ENCODE results near the gene LSM5.
"Not testable (repeated sequence)": the region's sequence is repeated elsewhere in the genome, so short reads cannot be mapped to it uniquely, and the experiment has no call there.

The LSM5 gene

DNA sequence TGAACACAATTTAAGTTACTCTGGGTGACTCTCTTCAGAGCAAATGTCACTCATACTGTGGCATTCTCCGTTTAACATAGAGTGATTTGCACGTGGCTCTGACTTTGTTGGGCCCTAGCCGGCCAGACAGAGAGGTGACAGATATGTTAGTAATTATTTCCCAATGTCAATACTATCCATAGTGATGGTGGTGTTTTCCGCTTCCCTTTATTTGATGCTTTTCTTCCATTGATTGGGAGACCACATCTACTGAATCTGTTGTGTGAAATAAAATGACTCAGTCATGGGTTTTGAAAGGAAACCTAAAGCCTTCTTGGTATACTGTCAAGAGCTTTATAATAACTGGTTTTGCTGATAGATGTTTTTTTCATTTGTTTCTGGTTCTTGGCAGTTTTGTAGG, 12.5 kb upstream of the LSM5 start:
- ATAC-seq (ENCODE audit: insufficient read depth, low read depth) (no peak), DNase-seq (no peak)
- Histone ChIP-seq H3K79me2 (ENCODE audit: insufficient read depth, low read length) (peaks cover 97% of the 10 kb centered on the region), H3K4me3 (ENCODE audit: low read depth in 1 of 2, low read length in 2 of 2) (no peak overlapping the region), H3K9me3 (ENCODE audit: insufficient read depth, low read length, severe bottlenecking) (peaks cover 2% of the 10 kb centered on the region), H3K36me3 (ENCODE audit: insufficient read depth, low read length) (no peaks in the 10 kb centered on the region), H3K27me3 (ENCODE audit: insufficient read depth, low read length, poor library complexity) (no peaks in the 10 kb centered on the region), H3K4me2 (ENCODE audit: insufficient read depth, low read length) (no peak overlapping the region), H4K20me1 (ENCODE audit: insufficient read depth, low read length) (peaks cover 24% of the 10 kb centered on the region), H3K4me1 (ENCODE audit: insufficient read depth, low read length) (peaks cover 7% of the 10 kb centered on the region), H2AFZ (ENCODE audit: low read depth, low read length) (no peak overlapping the region), H3K27ac (ENCODE audit: low read length) (no peak overlapping the region), H3K9ac (ENCODE audit: low read depth, low read length) (no peak overlapping the region)
- TF ChIP-seq EZH2 (IDR thresholded peaks at IDR 0.05; ENCODE audit: borderline replicate concordance, low read depth, low read length, severe bottlenecking): no peak
- TF ChIP-seq, protein P1, sequence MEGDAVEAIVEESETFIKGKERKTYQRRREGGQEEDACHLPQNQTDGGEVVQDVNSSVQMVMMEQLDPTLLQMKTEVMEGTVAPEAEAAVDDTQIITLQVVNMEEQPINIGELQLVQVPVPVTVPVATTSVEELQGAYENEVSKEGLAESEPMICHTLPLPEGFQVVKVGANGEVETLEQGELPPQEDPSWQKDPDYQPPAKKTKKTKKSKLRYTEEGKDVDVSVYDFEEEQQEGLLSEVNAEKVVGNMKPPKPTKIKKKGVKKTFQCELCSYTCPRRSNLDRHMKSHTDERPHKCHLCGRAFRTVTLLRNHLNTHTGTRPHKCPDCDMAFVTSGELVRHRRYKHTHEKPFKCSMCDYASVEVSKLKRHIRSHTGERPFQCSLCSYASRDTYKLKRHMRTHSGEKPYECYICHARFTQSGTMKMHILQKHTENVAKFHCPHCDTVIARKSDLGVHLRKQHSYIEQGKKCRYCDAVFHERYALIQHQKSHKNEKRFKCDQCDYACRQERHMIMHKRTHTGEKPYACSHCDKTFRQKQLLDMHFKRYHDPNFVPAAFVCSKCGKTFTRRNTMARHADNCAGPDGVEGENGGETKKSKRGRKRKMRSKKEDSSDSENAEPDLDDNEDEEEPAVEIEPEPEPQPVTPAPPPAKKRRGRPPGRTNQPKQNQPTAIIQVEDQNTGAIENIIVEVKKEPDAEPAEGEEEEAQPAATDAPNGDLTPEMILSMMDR (IDR thresholded peaks at IDR 0.05; ENCODE audit: borderline replicate concordance, extremely low read depth, low read length, poor library complexity, severe bottlenecking): no peak

- H3K4me1 ChIP-seq (ENCODE audit: insufficient read depth, low read length): peaks cover 19% of the 10 kb centered on the region
Measured at GRCh38 chr7:32501522-32501921, 11.3 kb upstream of the LSM5 start.

DNA sequence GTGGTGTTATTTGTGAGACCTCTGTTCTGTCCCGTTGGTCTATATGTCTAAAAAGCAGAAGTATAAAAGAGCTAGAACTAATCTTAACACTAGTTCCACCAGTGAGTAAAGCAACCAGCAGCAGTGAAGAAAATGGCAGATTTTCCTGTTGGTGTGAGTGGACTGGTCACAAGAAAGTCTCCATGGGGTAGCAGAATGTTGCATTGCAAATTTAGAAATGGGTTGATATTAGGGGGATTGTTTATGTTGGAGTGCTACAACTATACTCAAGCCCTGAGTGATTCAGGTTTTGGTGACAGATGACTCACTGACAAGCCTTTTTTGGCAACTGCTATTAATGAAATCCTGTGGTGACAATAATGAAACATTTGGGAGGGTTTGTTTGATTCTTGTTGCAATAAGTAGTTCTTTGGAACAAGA, 10.8 kb upstream of the LSM5 start:
- no peak for DNase-seq

More at GRCh38 chr7:32501522-32501921, 11.3 kb upstream of the LSM5 start:
- DNase-seq: no peak
- Histone ChIP-seq H3K27ac (ENCODE audit: low read length) (no peak overlapping the region), H3K79me2 (ENCODE audit: insufficient read depth, low read length) (peaks cover 97% of the 10 kb centered on the region), H3K9ac (ENCODE audit: low read depth, low read length) (no peak overlapping the region), H3K4me2 (ENCODE audit: insufficient read depth, low read length) (0 out of 2 replicates have a peak overlapping the region, but pooled peaks have one; percentile 5), H3K9me3 (ENCODE audit: insufficient read depth, low read length, severe bottlenecking) (no peaks in the 10 kb centered on the region), H4K20me1 (ENCODE audit: insufficient read depth, low read length) (peaks cover 24% of the 10 kb centered on the region), H3K27me3 (ENCODE audit: insufficient read depth, low read length, poor library complexity) (no peaks in the 10 kb centered on the region), H3K36me3 (ENCODE audit: insufficient read depth, low read length) (no peaks in the 10 kb centered on the region), H2AFZ (ENCODE audit: low read depth, low read length) (no peak overlapping the region), H3K4me3 (ENCODE audit: low read depth in 1 of 2, low read length in 2 of 2) (no peak overlapping the region)
- TF ChIP-seq EZH2 (IDR thresholded peaks at IDR 0.05; ENCODE audit: borderline replicate concordance, low read depth, low read length, severe bottlenecking): no peak
- TF ChIP-seq, protein P1 (IDR thresholded peaks at IDR 0.05; ENCODE audit: borderline replicate concordance, extremely low read depth, low read length, poor library complexity, severe bottlenecking): no peak
- no peak for ATAC-seq (ENCODE audit: insufficient read depth, low read depth)

GRCh38 chr7:32500216-32500615, 10.0 kb upstream of the LSM5 start:
- not testable (repeated sequence) for H3K9me3 ChIP-seq (ENCODE audit: insufficient read depth, low read length, severe bottlenecking); H3K27ac ChIP-seq (ENCODE audit: low read length); H3K9ac ChIP-seq (ENCODE audit: low read depth, low read length); H3K27me3 ChIP-seq (ENCODE audit: insufficient read depth, low read length, poor library complexity); H3K36me3 ChIP-seq (ENCODE audit: insufficient read depth, low read length); DNase-seq; H2AFZ ChIP-seq (ENCODE audit: low read depth, low read length); H3K4me2 ChIP-seq (ENCODE audit: insufficient read depth, low read length); H3K4me3 ChIP-seq (ENCODE audit: low read depth in 1 of 2, low read length in 2 of 2); ATAC-seq (ENCODE audit: insufficient read depth, low read depth)
- Histone ChIP-seq H3K79me2 (ENCODE audit: insufficient read depth, low read length) (peaks cover 96% of the 10 kb centered on the region), H4K20me1 (ENCODE audit: insufficient read depth, low read length) (peaks cover 27% of the 10 kb centered on the region), H3K4me1 (ENCODE audit: insufficient read depth, low read length) (peaks cover 25% of the 10 kb centered on the region)

More for the DNA sequence above, 10.8 kb upstream of the LSM5 start:
- Histone ChIP-seq H3K9ac (ENCODE audit: low read depth, low read length) (no peak overlapping the region), H3K9me3 (ENCODE audit: insufficient read depth, low read length, severe bottlenecking) (no peaks in the 10 kb centered on the region), H4K20me1 (ENCODE audit: insufficient read depth, low read length) (peaks cover 27% of the 10 kb centered on the region), H3K4me2 (ENCODE audit: insufficient read depth, low read length) (0 out of 2 replicates have a peak overlapping the region, but pooled peaks have one; percentile 5), H2AFZ (ENCODE audit: low read depth, low read length) (no peak overlapping the region), H3K79me2 (ENCODE audit: insufficient read depth, low read length) (peaks cover 98% of the 10 kb centered on the region), H3K27me3 (ENCODE audit: insufficient read depth, low read length, poor library complexity) (no peaks in the 10 kb centered on the region), H3K4me1 (ENCODE audit: insufficient read depth, low read length) (peaks cover 25% of the 10 kb centered on the region), H3K27ac (ENCODE audit: low read length) (no peak overlapping the region), H3K4me3 (ENCODE audit: low read depth in 1 of 2, low read length in 2 of 2) (no peak overlapping the region), H3K36me3 (ENCODE audit: insufficient read depth, low read length) (no peaks in the 10 kb centered on the region)
- TF ChIP-seq, protein P1 (IDR thresholded peaks at IDR 0.05; ENCODE audit: borderline replicate concordance, extremely low read depth, low read length, poor library complexity, severe bottlenecking): no peak
- ATAC-seq (ENCODE audit: insufficient read depth, low read depth): no peak

GRCh38 chr7:32499755-32500154, 9.6 kb upstream of the LSM5 start:
- not testable (repeated sequence) for H3K9me3 ChIP-seq (ENCODE audit: insufficient read depth, low read length, severe bottlenecking); H3K36me3 ChIP-seq (ENCODE audit: insufficient read depth, low read length); ATAC-seq (ENCODE audit: insufficient read depth, low read depth); H2AFZ ChIP-seq (ENCODE audit: low read depth, low read length); H3K4me2 ChIP-seq (ENCODE audit: insufficient read depth, low read length); H3K27ac ChIP-seq (ENCODE audit: low read length); DNase-seq; H3K4me3 ChIP-seq (ENCODE audit: low read depth in 1 of 2, low read length in 2 of 2); H3K9ac ChIP-seq (ENCODE audit: low read depth, low read length); H3K27me3 ChIP-seq (ENCODE audit: insufficient read depth, low read length, poor library complexity)
- Histone ChIP-seq H3K4me1 (ENCODE audit: insufficient read depth, low read length) (peaks cover 26% of the 10 kb centered on the region), H3K79me2 (ENCODE audit: insufficient read depth, low read length) (peaks cover 92% of the 10 kb centered on the region), H4K20me1 (ENCODE audit: insufficient read depth, low read length) (peaks cover 27% of the 10 kb centered on the region)
